Upper lobe of left lung (tissue), 4 donors: ENCODE results near the gene XPO6.

Experiments used
- POLR2A ChIP-seq, 4 donors: fragments of 450-650 bp; IDR thresholded peaks; one replicate each; pipeline ENCODE4 v1.5.1; 2016 to 2017; ENCODE audit warnings: antibody characterized with exemption in 4 of 4, mild to moderate bottlenecking in 2 of 4
- POLR2AphosphoS5 ChIP-seq, 2 donors: sonication (generic); formaldehyde crosslinking; IDR thresholded peaks; one replicate each; pipeline ENCODE4 v1.5.1; 2017; ENCODE audit warnings: antibody characterized with exemption in 2 of 2
- TF ChIP-seq, protein P1 (sequence below), 6 experiments: fragments of 450-650 bp in 4 of 6; fragments of 200-600 bp in 2 of 6; sonication (generic) in 2 of 6; IDR thresholded peaks; one replicate each; pipeline ENCODE4 v1.5.1; 2016 to 2019; ENCODE audit warnings: antibody characterized with exemption in 6 of 6

DNA sequence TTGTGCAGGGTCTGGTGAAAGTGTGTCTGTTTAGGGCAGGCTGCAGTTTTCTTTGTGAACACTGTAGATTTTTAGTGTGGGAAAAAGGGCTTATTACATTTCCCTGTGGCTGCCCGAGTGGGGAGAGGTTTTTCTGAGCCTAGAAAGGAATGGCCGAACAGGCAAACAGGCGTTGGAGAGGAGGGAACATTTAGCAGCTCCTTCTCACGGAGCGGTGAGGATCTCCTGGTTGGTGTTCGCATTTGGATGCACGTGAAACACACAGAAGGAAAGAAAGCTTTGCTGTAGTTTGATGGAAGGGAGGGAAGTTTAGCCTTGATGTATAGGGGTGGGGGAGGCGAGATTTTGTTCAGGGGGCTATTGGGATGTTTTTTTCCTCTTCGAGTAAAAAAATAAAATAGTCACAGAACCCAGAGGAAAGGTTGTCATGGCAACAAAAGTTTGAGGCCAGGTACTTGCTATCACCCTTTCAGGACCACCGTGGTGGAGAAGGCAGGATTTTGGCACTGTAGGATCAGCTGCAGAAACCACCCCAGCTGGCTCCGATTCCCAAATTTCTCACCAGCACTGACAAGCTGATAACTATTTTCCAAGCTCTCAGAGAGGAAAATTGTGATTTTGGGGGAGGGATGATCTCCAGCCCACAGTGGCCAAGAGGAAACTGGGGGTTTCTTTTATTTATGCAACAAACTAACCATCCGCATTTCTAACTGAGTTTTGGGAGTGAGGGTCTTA is 151.8 kb downstream of the XPO6 start:
- TF ChIP-seq, protein P1, sequence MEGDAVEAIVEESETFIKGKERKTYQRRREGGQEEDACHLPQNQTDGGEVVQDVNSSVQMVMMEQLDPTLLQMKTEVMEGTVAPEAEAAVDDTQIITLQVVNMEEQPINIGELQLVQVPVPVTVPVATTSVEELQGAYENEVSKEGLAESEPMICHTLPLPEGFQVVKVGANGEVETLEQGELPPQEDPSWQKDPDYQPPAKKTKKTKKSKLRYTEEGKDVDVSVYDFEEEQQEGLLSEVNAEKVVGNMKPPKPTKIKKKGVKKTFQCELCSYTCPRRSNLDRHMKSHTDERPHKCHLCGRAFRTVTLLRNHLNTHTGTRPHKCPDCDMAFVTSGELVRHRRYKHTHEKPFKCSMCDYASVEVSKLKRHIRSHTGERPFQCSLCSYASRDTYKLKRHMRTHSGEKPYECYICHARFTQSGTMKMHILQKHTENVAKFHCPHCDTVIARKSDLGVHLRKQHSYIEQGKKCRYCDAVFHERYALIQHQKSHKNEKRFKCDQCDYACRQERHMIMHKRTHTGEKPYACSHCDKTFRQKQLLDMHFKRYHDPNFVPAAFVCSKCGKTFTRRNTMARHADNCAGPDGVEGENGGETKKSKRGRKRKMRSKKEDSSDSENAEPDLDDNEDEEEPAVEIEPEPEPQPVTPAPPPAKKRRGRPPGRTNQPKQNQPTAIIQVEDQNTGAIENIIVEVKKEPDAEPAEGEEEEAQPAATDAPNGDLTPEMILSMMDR (IDR thresholded peaks at IDR 0.05) = no peak
- TF ChIP-seq POLR2A (IDR thresholded peaks at IDR 0.05) (no peak), POLR2AphosphoS5 (IDR thresholded peaks at IDR 0.05) (no peak)
